MCF 10A (cell line): ENCODE measurements around the gene PFDN5. TPM values are rescaled to one million over a fixed set of nuclear protein-coding genes. Genes with fewer than 3 reads are reported as not detected.
A peak's percentile ranks its signal among the peaks of the same experiment; 100 is the strongest.

ENCODE experiments used
- BruUV-seq: library from RNA; stranded (reverse); fragments of 400-500 nt; replicated peaks from 2 replicates; lab custom pipeline; 2021; lab: Mats Ljungman, UMichigan
- CTCF ChIA-PET: fragments of 300-600 bp; sonication (Branson Sonifier 250); formaldehyde crosslinking; extraction: SDS; loops from one replicate; lab custom pipeline; 2021; ENCODE audit warnings: antibody characterized with exemption, inconsistent platforms; lab: Yijun Ruan, JAX
- POLR2A ChIA-PET: fragments of 300-600, 350-650 bp; sonication (Branson Sonifier 250); formaldehyde crosslinking; extraction: SDS; loops from one replicate; lab custom pipeline; 2020; ENCODE audit warnings: antibody characterized with exemption, inconsistent platforms; lab: Yijun Ruan, JAX
- DNase-seq: peaks from one replicate; pipeline ENCODE4 v3.0.0-alpha.2; 2018; ENCODE audit not compliant: unreplicated experiment
- H3K27ac Mint-ChIP-seq: one replicate; pipeline ENCODE4 v1.8.0; 2022; ENCODE audit warnings: mild to moderate bottlenecking, low read depth, mixed read lengths; ENCODE audit not compliant: unreplicated experiment
- H3K27me3 Mint-ChIP-seq: one replicate; pipeline ENCODE4 v1.8.0; 2022; ENCODE audit warnings: mixed read lengths; ENCODE audit not compliant: insufficient read depth, unreplicated experiment
- H3K36me3 Mint-ChIP-seq: one replicate; pipeline ENCODE4 v1.8.0; 2022; ENCODE audit warnings: mild to moderate bottlenecking, moderate library complexity, mixed read lengths; ENCODE audit not compliant: insufficient read depth, unreplicated experiment
- H3K4me1 Mint-ChIP-seq: one replicate; pipeline ENCODE4 v1.8.0; 2022; ENCODE audit warnings: mixed read lengths; ENCODE audit not compliant: insufficient read depth, unreplicated experiment
- H3K4me3 Mint-ChIP-seq: one replicate; pipeline ENCODE4 v1.8.0; 2022; ENCODE audit warnings: mild to moderate bottlenecking, moderate library complexity, mixed read lengths; ENCODE audit not compliant: unreplicated experiment
- H3K9me3 Mint-ChIP-seq: one replicate; pipeline ENCODE4 v1.8.0; 2022; ENCODE audit warnings: mixed read lengths; ENCODE audit not compliant: unreplicated experiment
- CTCF ChIP-seq: fragments of 200-600 bp; IDR thresholded peaks from one replicate; pipeline ENCODE4 v1.8.0; 2022; ENCODE audit warnings: antibody characterized with exemption, mild to moderate bottlenecking; ENCODE audit not compliant: unreplicated experiment
- intact Hi-C: fragments of 100-400 bp; cut with micrococcal nuclease; formaldehyde crosslinking; loops from 2 replicates; pipeline ENCODE4 v1.14.1; 2022
- total RNA-seq: library from RNA; stranded (reverse); gene quantifications from 2 replicates; pipeline ENCODE4 v1.2.3, GENCODE V29; 2022

PFDN5 gene
- total RNA-seq, 1 experiment from 2014 or later: 205 TPM

DNA sequence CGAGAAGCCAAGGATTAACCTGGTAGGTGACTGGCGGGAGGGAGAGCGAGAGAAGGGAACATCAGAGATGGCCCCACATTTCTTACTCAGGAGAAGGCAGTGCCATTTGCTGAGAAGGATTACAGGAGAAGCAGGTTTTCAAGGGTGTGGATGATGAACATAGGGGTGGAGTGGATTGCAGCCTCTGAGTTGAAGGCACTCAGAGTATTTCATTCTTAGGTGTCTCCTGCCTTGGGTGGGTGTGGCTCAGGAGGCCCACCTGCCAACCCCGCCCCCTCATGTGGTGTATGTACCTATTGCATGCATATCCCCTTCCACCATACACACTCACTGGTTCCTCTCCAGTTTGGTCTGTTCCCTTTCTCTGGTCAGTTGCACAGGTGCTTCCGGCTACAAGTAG lies 20.9 kb upstream of the PFDN5 start:
- no TSS peak for BruUV-seq
- DNase-seq: no peak
- peaks cover 6% of the 10 kb centered on the region for H3K36me3 Mint-ChIP-seq
- peaks cover 6% of the 10 kb centered on the region for H3K4me1 Mint-ChIP-seq
- intact Hi-C loops: no loop called here
- CTCF ChIA-PET: interaction anchor here (1.2 kb wide), 1 partner anchor 61 kb away, joined by 4 read pairs; no protein-coding TSS in a partner anchor
- POLR2A ChIA-PET: no interaction called here
- no peak overlapping the region for H3K27ac Mint-ChIP-seq
- no peak for TF ChIP-seq CTCF
- no peaks in the 10 kb centered on the region for H3K9me3 Mint-ChIP-seq
- no peak overlapping the region for H3K4me3 Mint-ChIP-seq
- H3K27me3 Mint-ChIP-seq: no peaks in the 10 kb centered on the region

DNA sequence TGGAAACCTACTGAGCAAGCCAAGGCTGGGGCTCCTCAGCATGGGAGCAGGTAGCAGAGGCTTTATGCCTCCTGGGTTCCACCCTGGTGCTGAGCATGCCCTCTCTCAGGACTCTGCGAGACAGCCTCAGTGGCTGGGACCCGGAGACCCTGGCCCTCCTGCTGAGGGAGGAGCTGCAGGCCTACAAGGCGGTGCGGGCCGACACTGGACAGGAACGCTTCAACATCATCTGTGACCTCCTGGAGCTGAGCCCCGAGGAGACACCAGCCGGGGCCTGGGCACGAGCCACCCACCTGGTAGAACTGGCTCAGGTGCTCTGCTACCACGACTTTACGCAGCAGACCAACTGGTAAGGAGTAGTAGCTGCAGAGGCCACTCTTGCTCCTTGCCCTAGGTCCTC lies 18.8 kb upstream of the PFDN5 start:
- peak overlapping the region; percentile 55 for H3K27ac Mint-ChIP-seq
- H3K4me3 Mint-ChIP-seq: no peak overlapping the region
- H3K9me3 Mint-ChIP-seq: no peaks in the 10 kb centered on the region
- H3K4me1 Mint-ChIP-seq: peaks cover 6% of the 10 kb centered on the region
- CTCF ChIA-PET: interaction anchor here (3.6 kb wide), 1 partner anchor 11 kb away, joined by 37 read pairs; no protein-coding TSS in a partner anchor
- no peaks in the 10 kb centered on the region for H3K27me3 Mint-ChIP-seq
- intact Hi-C loops: no loop called here
- DNase-seq: no peak
- POLR2A ChIA-PET: no interaction called here
- peaks cover 6% of the 10 kb centered on the region for H3K36me3 Mint-ChIP-seq
- no peak for TF ChIP-seq CTCF
- BruUV-seq: no TSS peak

DNA sequence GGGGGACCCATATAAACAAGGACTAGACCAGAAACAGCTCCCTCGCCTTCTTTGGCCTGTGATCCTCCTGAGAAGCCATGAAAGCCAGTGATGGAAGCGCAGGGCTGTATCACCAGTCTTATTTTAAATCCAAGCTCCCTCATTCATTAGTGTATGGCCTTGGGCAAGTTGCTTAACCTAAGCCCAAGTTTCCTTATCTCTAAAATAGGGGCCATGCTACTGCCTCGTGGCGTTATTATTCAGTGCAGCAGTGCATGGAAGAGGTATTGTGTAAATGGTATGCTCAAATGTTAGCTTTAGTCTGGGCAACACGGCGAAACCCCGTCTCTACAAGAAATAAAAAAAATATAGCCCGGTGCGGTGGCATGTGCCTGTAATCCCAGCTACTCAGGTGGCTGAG lies 17.4 kb upstream of the PFDN5 start:
- CTCF ChIA-PET: interaction anchor here (1.0 to 3.6 kb wide), 5 partner anchors 8 to 118 kb away, joined by 3 to 37 read pairs (median 8); partner anchors contain the start of gene PFDN5

More for the DNA sequence above, 17.4 kb upstream of the PFDN5 start:
- Mint-ChIP-seq H3K4me1 (no peaks in the 10 kb centered on the region), H3K9me3 (no peaks in the 10 kb centered on the region), H3K36me3 (peaks cover 6% of the 10 kb centered on the region), H3K27ac (no peak overlapping the region), H3K4me3 (no peak overlapping the region), H3K27me3 (no peaks in the 10 kb centered on the region)
- DNase-seq: no peak
- intact Hi-C loops: no loop called here
- POLR2A ChIA-PET: interaction anchor here (0.7 kb wide), 1 partner anchor 58 kb away, joined by 3 read pairs; the partner anchor contains the start of gene SP7
- no TSS peak for BruUV-seq
- no peak for TF ChIP-seq CTCF
